Right forelimb (tissue), 1 donor: Measurements from ENCODE around the gene KCNJ8.
"Not testable (repeated sequence)": the region's sequence is repeated elsewhere in the genome, so short reads cannot be mapped to it uniquely, and the experiment has no call there.

ENCODE experiments used
- DNase-seq: peaks from one replicate; pipeline ENCODE4 v3.0.0-alpha.2; 2018

KCNJ8 gene

GRCh38 chr12:21782723-21783122 lies 8.2 kb upstream of the KCNJ8 start:
- DNase-seq, result not testable (repeated sequence)

GRCh38 chr12:21780786-21781185 lies 6.3 kb upstream of the KCNJ8 start:
- no peak for DNase-seq

- DNase-seq, result no peak
Observed at GRCh38 chr12:21776175-21776574, 1.7 kb upstream of the KCNJ8 start.

GRCh38 chr12:21775133-21775820 lies 771 bp upstream of the KCNJ8 start:
- no peak for DNase-seq

GRCh38 chr12:21773806-21774205 lies 700 bp downstream of the KCNJ8 start:
- no peak for DNase-seq

GRCh38 chr12:21773263-21773741 lies 1.2 kb downstream of the KCNJ8 start:
- DNase-seq, result peak; percentile 48

GRCh38 chr12:21771311-21771710 lies 3.2 kb downstream of the KCNJ8 start:
- DNase-seq, result no peak

- DNase-seq, result no peak
Observed at GRCh38 chr12:21769307-21769706, 5.2 kb downstream of the KCNJ8 start.

GRCh38 chr12:21766403-21766802 lies 8.1 kb downstream of the KCNJ8 start:
- DNase-seq, result no peak

- DNase-seq, result no peak
Observed at GRCh38 chr12:21764950-21765349, 9.6 kb downstream of the KCNJ8 start.

GRCh38 chr12:21764065-21764464 lies 10.4 kb downstream of the KCNJ8 start:
- no peak for DNase-seq

- no peak for DNase-seq
Observed at GRCh38 chr12:21763531-21763930, 11.0 kb downstream of the KCNJ8 start.

GRCh38 chr12:21759737-21760136 lies 14.8 kb downstream of the KCNJ8 start:
- DNase-seq, result no peak

GRCh38 chr12:21757735-21758134 lies 16.8 kb downstream of the KCNJ8 start:
- DNase-seq, result no peak

- DNase-seq, result no peak
Observed at GRCh38 chr12:21756699-21757098, 17.8 kb downstream of the KCNJ8 start.

GRCh38 chr12:21751517-21751916 lies 23.0 kb downstream of the KCNJ8 start:
- no peak for DNase-seq

GRCh38 chr12:21745258-21745657 lies 29.2 kb downstream of the KCNJ8 start:
- DNase-seq, result no peak

GRCh38 chr12:21731144-21731543 lies 43.4 kb downstream of the KCNJ8 start:
- no peak for DNase-seq

GRCh38 chr12:21725731-21726130 lies 48.8 kb downstream of the KCNJ8 start:
- no peak for DNase-seq

- DNase-seq, result no peak
Observed at GRCh38 chr12:21718944-21719650, 55.4 kb downstream of the KCNJ8 start.

- DNase-seq, result no peak
Observed at GRCh38 chr12:21718403-21718802, 56.1 kb downstream of the KCNJ8 start.

- DNase-seq, result no peak
Observed at GRCh38 chr12:21717767-21718166, 56.7 kb downstream of the KCNJ8 start.

- no peak for DNase-seq
Observed at GRCh38 chr12:21715386-21715785, 59.1 kb downstream of the KCNJ8 start.
